Transverse colon (tissue), 4 donors: ENCODE results near the gene CAMTA1. TPM values are rescaled to one million over a fixed set of nuclear protein-coding genes. Genes with fewer than 3 reads are reported as not detected.

ENCODE experiments used
- DNase-seq: peaks from one replicate; pipeline ENCODE4 v3.0.0-alpha.2; 2019
- H3K27ac ChIP-seq, 4 donors: fragments of 200-600 bp; sonication (generic); 2 replicates each; pipeline ENCODE4 v1.5.1; 2016 to 2018; ENCODE audit warnings: inconsistent platforms in 4 of 4
- H3K27me3 ChIP-seq: fragments of 200-600 bp; sonication (generic); 2 replicates; pipeline ENCODE4 v1.5.1; 2017; ENCODE audit warnings: inconsistent platforms
- H3K36me3 ChIP-seq, 4 donors: fragments of 200-600 bp; sonication (generic); 2 replicates each; pipeline ENCODE4 v1.5.1; 2017 to 2019; ENCODE audit warnings: inconsistent platforms in 4 of 4
- H3K4me1 ChIP-seq, 4 donors: fragments of 200-600 bp; sonication (generic); 2 replicates each; pipeline ENCODE4 v1.5.1; 2017 to 2020; ENCODE audit warnings: inconsistent platforms in 4 of 4
- H3K4me3 ChIP-seq, 4 donors: fragments of 200-600 bp; sonication (generic); 1 replicate in 1 of 4; 2 replicates in 3 of 4; pipeline versions ENCODE4 v1.5.1 to v1.6.1; 2017 to 2019; ENCODE audit warnings: inconsistent platforms in 4 of 4
- H3K9me3 ChIP-seq, 2 donors: fragments of 200-600 bp; sonication (generic); 2 replicates each; pipeline ENCODE4 v1.5.1; 2017 to 2019; ENCODE audit warnings: inconsistent platforms in 2 of 2
- EP300 ChIP-seq: sonication (generic); formaldehyde crosslinking; IDR thresholded peaks from one replicate; pipeline ENCODE4 v1.6.1; 2017; ENCODE audit warnings: antibody characterized with exemption, low read depth
- POLR2A ChIP-seq: fragments of 450-650 bp; IDR thresholded peaks from one replicate; pipeline ENCODE4 v1.6.1; 2016; ENCODE audit warnings: antibody characterized with exemption, mild to moderate bottlenecking, moderate library complexity
- POLR2AphosphoS5 ChIP-seq, 3 donors: sonication (generic); formaldehyde crosslinking; IDR thresholded peaks; one replicate each; pipeline ENCODE4 v1.6.1; 2016; ENCODE audit warnings: antibody characterized with exemption in 3 of 3
- WGBS, 2 donors: methylation state at CpG; one replicate each; pipeline ENCODE4 v1.1.5; 2018; ENCODE audit warnings: low coverage in 1 of 2; 5-methylcytosine and 5-hydroxymethylcytosine counted together
- in situ Hi-C, 4 donors: fragments of 200-750 bp; cut with MboI; loops; one replicate each; pipeline versions ENCODE4 v1.15.0 to v1.15.1; 2017; ENCODE audit warnings: low sequenced_read_pairs in 3 of 4, low pct_ligation_motif_present in 1 of 4, low pct_unique_long_range_greater_than_20kb in 1 of 4
- intact Hi-C: fragments of 100-400 bp; cut with DNase I; formaldehyde crosslinking; loops from one replicate; pipeline ENCODE4 v1.15.1; 2023; ENCODE audit warnings: low total_unique reads
- total RNA-seq, 4 donors: library from RNA; depleted of rRNA; stranded (reverse); fragments of >200 nt; gene quantifications; one replicate each; pipeline ENCODE4 v1.1.0, GENCODE V29; 2016
- TF ChIP-seq, protein P1 (sequence below), 5 experiments: fragments of 200-600 bp in 3 of 5; fragments of 450-650 bp in 2 of 5; sonication (generic) in 3 of 5; IDR thresholded peaks; 1 replicate in 2 of 5; 2 replicates in 3 of 5; pipeline ENCODE4 v1.5.1; 2016 to 2017; ENCODE audit warnings: antibody characterized with exemption in 5 of 5, inconsistent platforms in 3 of 5, mild to moderate bottlenecking in 2 of 5, moderate library complexity in 1 of 5

CAMTA1 gene
- total RNA-seq, 4 donors from 2014 or later: 93.8 to 268 (median 130) TPM

DNA sequence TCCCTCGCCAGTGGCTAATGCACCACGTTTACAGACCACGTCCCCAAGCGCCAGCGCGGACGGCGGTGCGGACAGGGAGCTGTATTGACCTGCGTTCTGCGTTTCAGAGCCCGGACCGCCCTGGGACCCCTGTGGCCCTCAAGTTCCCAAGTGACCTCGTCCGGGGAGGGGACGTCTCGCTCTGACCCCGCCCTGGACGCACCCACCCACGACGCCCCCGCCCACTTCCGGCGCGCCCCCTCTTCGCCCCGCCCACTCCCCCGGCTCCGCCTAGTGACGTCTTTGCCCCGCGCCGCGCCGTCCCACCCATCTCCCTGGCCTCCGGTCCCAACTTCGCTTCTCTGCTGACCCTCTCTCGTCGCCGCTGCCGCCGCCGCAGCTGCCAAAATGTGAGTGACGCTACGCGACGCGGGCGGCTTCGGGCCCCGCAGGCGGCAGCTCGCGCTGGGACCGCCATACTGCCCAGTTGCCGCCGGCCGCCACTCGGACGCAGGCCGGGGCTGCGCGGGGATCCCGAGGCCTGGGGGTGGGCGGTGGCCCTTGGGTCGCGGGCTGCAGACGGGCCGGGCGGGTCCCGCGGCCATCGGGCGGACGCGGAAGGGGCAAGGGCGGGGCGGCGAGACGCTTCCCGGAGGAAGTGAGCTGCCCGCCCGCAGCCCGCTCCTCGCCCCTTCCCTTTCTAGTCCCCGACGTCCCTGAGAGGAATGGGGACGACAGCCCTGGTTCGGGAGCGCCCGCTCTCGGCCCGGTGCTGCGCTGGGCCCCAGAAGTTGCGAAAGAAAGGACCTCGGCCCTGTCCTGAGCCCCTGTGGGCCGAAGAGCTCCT lies 986.0 kb downstream of the CAMTA1 start, which contains the start of gene VAMP3:
Gene VAMP3, plus strand, starts transcription at position 300 of the 826 bp plus-strand sequence. Its CDS starts 88 bp downstream, at position 388.
- H3K4me3 ChIP-seq: peak within 1 kb of the TSS; percentile 75 to 98 (median 86)
- H3K27ac ChIP-seq: peak within 1 kb of the TSS; percentile 94 to 98 (median 96)
- TF ChIP-seq EP300: no peak
- TF ChIP-seq, protein P1, sequence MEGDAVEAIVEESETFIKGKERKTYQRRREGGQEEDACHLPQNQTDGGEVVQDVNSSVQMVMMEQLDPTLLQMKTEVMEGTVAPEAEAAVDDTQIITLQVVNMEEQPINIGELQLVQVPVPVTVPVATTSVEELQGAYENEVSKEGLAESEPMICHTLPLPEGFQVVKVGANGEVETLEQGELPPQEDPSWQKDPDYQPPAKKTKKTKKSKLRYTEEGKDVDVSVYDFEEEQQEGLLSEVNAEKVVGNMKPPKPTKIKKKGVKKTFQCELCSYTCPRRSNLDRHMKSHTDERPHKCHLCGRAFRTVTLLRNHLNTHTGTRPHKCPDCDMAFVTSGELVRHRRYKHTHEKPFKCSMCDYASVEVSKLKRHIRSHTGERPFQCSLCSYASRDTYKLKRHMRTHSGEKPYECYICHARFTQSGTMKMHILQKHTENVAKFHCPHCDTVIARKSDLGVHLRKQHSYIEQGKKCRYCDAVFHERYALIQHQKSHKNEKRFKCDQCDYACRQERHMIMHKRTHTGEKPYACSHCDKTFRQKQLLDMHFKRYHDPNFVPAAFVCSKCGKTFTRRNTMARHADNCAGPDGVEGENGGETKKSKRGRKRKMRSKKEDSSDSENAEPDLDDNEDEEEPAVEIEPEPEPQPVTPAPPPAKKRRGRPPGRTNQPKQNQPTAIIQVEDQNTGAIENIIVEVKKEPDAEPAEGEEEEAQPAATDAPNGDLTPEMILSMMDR (IDR thresholded peaks at IDR 0.05): no peak
- TF ChIP-seq POLR2A: peak; percentile 74
- TF ChIP-seq POLR2AphosphoS5 (IDR thresholded peaks at IDR 0.05): peak; percentile 60 to 91 (median 89)
- H3K9me3 ChIP-seq: no peaks in the 10 kb centered on the region
- WGBS, 2 donors: 0% methylated on average over 8 to 44 of the region's 97 CpGs
- peaks cover 9 to 25% (median 14%) of the 10 kb centered on the region in 4 donors for H3K4me1 ChIP-seq
- intact Hi-C loops: no loop called here
- H3K27me3 ChIP-seq: no peaks in the 10 kb centered on the region
- H3K36me3 ChIP-seq: no peaks in the 10 kb centered on the region
- in situ Hi-C loops: no loop called here
- peak; percentile 93 for DNase-seq

DNA sequence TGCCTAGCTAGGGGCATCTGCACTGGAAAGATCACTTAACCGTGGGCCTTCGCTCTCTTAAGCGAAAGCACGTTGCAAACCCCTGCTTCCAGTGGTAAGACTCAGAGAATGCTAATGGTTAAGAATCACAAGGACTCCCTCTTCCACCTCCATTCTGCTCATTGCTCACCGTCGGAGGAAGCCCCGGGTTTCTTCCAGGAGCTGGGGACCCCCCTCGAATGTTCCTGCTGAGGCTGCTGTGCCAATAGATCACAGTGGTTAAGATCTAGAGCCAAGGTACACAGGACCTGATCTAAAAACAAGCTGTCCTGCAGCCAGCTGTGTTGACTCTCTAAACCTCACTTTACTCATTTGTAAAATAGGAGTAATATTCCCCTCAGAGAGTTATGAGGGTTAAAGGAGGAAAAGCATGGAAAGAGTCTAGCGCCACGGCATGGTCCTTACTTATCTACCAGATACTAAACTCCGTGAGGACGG lies 986.6 kb downstream of the CAMTA1 start:
- in situ Hi-C loops: no loop called here
- Histone ChIP-seq H3K4me1 (peaks cover 9 to 25% (median 13%) of the 10 kb centered on the region in 4 donors), H3K27ac (peak overlapping the region; percentile 94 to 98 (median 96)), H3K4me3 (peak overlapping the region; percentile 75 to 98 (median 86)), H3K27me3 (no peaks in the 10 kb centered on the region), H3K36me3 (no peaks in the 10 kb centered on the region), H3K9me3 (no peaks in the 10 kb centered on the region)
- 15 to 34% methylated on average over 4 to 12 of the region's 12 CpGs for WGBS, 2 donors
- TF ChIP-seq POLR2AphosphoS5 (IDR thresholded peaks at IDR 0.05) (no peak), EP300 (no peak), POLR2A (no peak)
- TF ChIP-seq, protein P1 (IDR thresholded peaks at IDR 0.05): no peak
- DNase-seq: no peak
- intact Hi-C loops: no loop called here

DNA sequence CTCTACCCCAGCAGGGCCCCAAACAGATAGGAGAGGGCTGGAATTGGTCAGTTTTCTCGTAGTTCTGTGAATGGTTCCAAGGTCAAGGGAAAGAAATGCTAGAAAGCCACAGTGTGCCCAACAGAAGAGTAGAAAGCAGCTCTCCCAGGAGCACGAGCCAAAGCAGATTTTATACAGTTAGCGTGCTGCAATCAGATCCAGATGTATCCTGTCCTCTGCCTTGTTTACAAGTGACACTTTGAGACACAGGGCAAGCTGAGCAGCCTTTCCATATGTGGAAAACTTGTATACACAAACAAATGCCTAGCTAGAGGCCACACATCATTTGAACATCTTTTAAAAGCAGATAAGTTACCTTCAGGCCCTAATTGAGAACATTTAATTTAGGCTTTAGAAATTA lies 992.3 kb downstream of the CAMTA1 start:
- Histone ChIP-seq H3K9me3 (no peaks in the 10 kb centered on the region), H3K4me3 (no peak overlapping the region), H3K36me3 (peaks cover 0 to 36% (median 11%) of the 10 kb centered on the region in 4 donors), H3K27ac (no peak overlapping the region), H3K27me3 (no peaks in the 10 kb centered on the region), H3K4me1 (peaks cover 1 to 20% (median 6%) of the 10 kb centered on the region in 4 donors)
- no peak for DNase-seq
- TF ChIP-seq POLR2AphosphoS5 (IDR thresholded peaks at IDR 0.05): no peak
- TF ChIP-seq, protein P1 (IDR thresholded peaks at IDR 0.05): no peak
- intact Hi-C loops: no loop called here
- 71% methylated on average over 3 of the region's 3 CpGs; no CpG with 5 or more reads in 1 of the 2 donors for WGBS, 2 donors
- in situ Hi-C loops: no loop called here

DNA sequence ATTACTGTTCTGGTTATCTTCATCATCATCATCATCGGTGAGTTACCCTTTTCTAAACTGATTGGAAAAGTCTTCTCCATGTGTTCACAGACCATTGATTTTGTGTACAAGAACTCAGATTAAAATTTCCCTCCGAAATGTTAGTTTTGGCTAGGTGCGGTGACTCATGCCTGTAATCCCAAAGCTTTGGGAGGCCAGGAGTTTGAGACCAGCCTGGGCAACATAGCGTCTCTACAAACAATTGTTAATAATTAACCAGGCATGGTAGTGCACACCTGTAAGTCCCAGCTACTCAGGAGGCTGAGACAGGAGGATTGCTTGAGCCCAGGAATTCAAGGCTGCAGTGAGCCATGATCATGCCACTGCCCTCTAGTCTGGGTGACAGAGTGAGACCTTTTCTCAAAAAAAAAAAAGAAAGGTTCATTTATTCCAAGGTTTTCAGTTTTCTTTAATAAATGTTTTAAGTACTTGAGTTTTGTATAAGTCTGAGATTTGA lies 992.9 kb downstream of the CAMTA1 start:
- intact Hi-C loops: no loop called here
- H3K27me3 ChIP-seq: no peaks in the 10 kb centered on the region
- no peak overlapping the region for H3K4me3 ChIP-seq
- H3K36me3 ChIP-seq: peaks cover 0 to 36% (median 11%) of the 10 kb centered on the region in 4 donors
- H3K9me3 ChIP-seq: no peaks in the 10 kb centered on the region
- WGBS, 2 donors: 78 to 83% methylated on average over 4 of the region's 4 CpGs
- no peak for DNase-seq
- in situ Hi-C loops: no loop called here
- peaks cover 0 to 20% (median 10%) of the 10 kb centered on the region in 4 donors for H3K4me1 ChIP-seq
- TF ChIP-seq POLR2AphosphoS5 (IDR thresholded peaks at IDR 0.05) (no peak), EP300 (no peak), POLR2A (no peak)
- TF ChIP-seq, protein P1 (IDR thresholded peaks at IDR 0.05): no peak
- no peak overlapping the region for H3K27ac ChIP-seq
